Smooth muscle cell (in vitro differentiated cells): ENCODE data around the gene FAM78A. TPM values are rescaled to one million over a fixed set of nuclear protein-coding genes. Genes with fewer than 3 reads are reported as not detected.
A peak's percentile ranks its signal among the peaks of the same experiment; 100 is the strongest.
"Not testable (repeated sequence)": the region's sequence is repeated elsewhere in the genome, so short reads cannot be mapped to it uniquely, and the experiment has no call there.

Source experiments
- DNase-seq: peaks from one replicate; lab custom pipeline; 2025; ENCODE audit not compliant: unreplicated experiment; lab: John Stamatoyannopoulos, UW
- H2AFZ ChIP-seq: fragments of 200-600 bp; sonication (generic); 2 replicates; pipeline ENCODE4 v1.6.0; 2016; ENCODE audit warnings: antibody characterized with exemption, low read depth, mild to moderate bottlenecking
- H3F3A ChIP-seq: fragments of 200-600 bp; sonication (generic); 2 replicates; pipeline ENCODE4 v1.6.0; 2017; ENCODE audit warnings: antibody characterized with exemption, low read depth
- H3K27ac ChIP-seq: fragments of 200-600 bp; sonication (generic); 2 replicates; pipeline ENCODE4 v1.5.1; 2016; ENCODE audit warnings: low read depth, mild to moderate bottlenecking
- H3K27me3 ChIP-seq: fragments of 200-600 bp; sonication (generic); 2 replicates; pipeline ENCODE4 v1.6.1; 2016; ENCODE audit warnings: low read depth, mild to moderate bottlenecking
- H3K36me3 ChIP-seq: fragments of 200-600 bp; sonication (generic); 2 replicates; pipeline ENCODE4 v1.5.1; 2016; ENCODE audit warnings: low read depth
- H3K4me1 ChIP-seq: fragments of 200-600 bp; sonication (generic); 2 replicates; pipeline ENCODE4 v1.5.1; 2016; ENCODE audit warnings: low read depth
- H3K4me2 ChIP-seq: fragments of 200-600 bp; sonication (generic); 2 replicates; pipeline ENCODE4 v1.6.0; 2016; ENCODE audit warnings: mild to moderate bottlenecking
- H3K4me3 ChIP-seq: fragments of 200-600 bp; sonication (generic); 2 replicates; pipeline ENCODE4 v1.5.1; 2016; ENCODE audit warnings: mild to moderate bottlenecking
- H3K79me2 ChIP-seq: fragments of 200-600 bp; sonication (generic); 2 replicates; pipeline ENCODE4 v1.6.0; 2016; ENCODE audit warnings: low read depth, mild to moderate bottlenecking
- H3K9ac ChIP-seq: fragments of 200-600 bp; sonication (generic); 2 replicates; pipeline ENCODE4 v1.6.0; 2016; ENCODE audit warnings: low read depth
- H3K9me3 ChIP-seq: fragments of 200-600 bp; sonication (generic); replicated peaks from 2 replicates; pipeline ENCODE4 v1.5.1; 2016; ENCODE audit warnings: low read depth
- H4K20me1 ChIP-seq: fragments of 200-600 bp; sonication (generic); 2 replicates; pipeline ENCODE4 v1.6.0; 2016; ENCODE audit warnings: low read depth
- CTCF ChIP-seq: fragments of 200-600 bp; sonication (generic); IDR thresholded peaks from 2 replicates; pipeline ENCODE4 v1.5.1; 2017; ENCODE audit warnings: borderline replicate concordance, mild to moderate bottlenecking, antibody characterized with exemption; ENCODE audit not compliant: insufficient read depth, poor library complexity, severe bottlenecking
- WGBS: methylation state at CpG from one replicate; pipeline ENCODE4 v1.1.7; 2016; ENCODE audit warnings: low lambda C conversion rate; 5-methylcytosine and 5-hydroxymethylcytosine counted together
- polyA plus RNA-seq: library from polyadenylated mRNA; unstranded; fragments of >200 nt; fragmentation: Nextera tagmentation; extraction: Ambion mirVana; gene quantifications from 2 replicates; pipeline ENCODE4 v1.2.1, GENCODE V29; 2016
- total RNA-seq: library from RNA; depleted of rRNA; stranded (reverse); fragments of >200 nt; gene quantifications from 2 replicates; pipeline ENCODE4 v1.2.3, GENCODE V29; 2014

Gene FAM78A
- total and polyA plus RNA-seq, 2 experiments from 2014 or later: 3.6 to 4.2 TPM

- Histone ChIP-seq H3K79me2 (no peaks in the 10 kb centered on the region), H3K4me1 (peaks cover 5% of the 10 kb centered on the region), H3K9ac (no peak overlapping the region), H3K27me3 (no peaks in the 10 kb centered on the region), H4K20me1 (no peaks in the 10 kb centered on the region), H2AFZ (no peak overlapping the region), H3K9me3 (no peaks in the 10 kb centered on the region), H3K4me2 (peak overlapping the region; percentile 16), H3K27ac (peak overlapping the region; percentile 43), H3F3A (no peaks in the 10 kb centered on the region), H3K4me3 (no peak overlapping the region), H3K36me3 (no peaks in the 10 kb centered on the region)
- 87% methylated on average over 7 of the region's 7 CpGs for WGBS
- DNase-seq: no peak
- TF ChIP-seq CTCF: no peak
Measured at GRCh38 chr9:131214286-131214856, 61.9 kb downstream of the FAM78A start.

- not testable (repeated sequence) for H3K4me3 ChIP-seq, H3K4me1 ChIP-seq, H3K27me3 ChIP-seq, H3K27ac ChIP-seq, H3F3A ChIP-seq, H4K20me1 ChIP-seq, H2AFZ ChIP-seq, DNase-seq, H3K4me2 ChIP-seq, H3K9ac ChIP-seq, H3K36me3 ChIP-seq, H3K79me2 ChIP-seq, H3K9me3 ChIP-seq
- 97% methylated on average over 4 of the region's 4 CpGs for WGBS
Measured at GRCh38 chr9:131211920-131212319, 64.4 kb downstream of the FAM78A start.

Other genes with a start within 250 kb of the FAM78A start
- gene AIF1L, start 180.0 kb downstream of the FAM78A start, total RNA-seq: 1.6 and 3.1 TPM in 2 replicates
- gene AIF1L, start 180.0 kb downstream of the FAM78A start, polyA plus RNA-seq: 3.1 and 3.6 TPM in 2 replicates
- 20.2 and 44.7 TPM in 2 replicates for gene NUP214, start 150.9 kb downstream of the FAM78A start, total RNA-seq
- 13.9 and 24.2 TPM in 2 replicates for gene NUP214, start 150.9 kb downstream of the FAM78A start, polyA plus RNA-seq
- gene PLPP7, start 13.2 kb upstream of the FAM78A start, total RNA-seq: 0.94 and 4.2 TPM in 2 replicates
- 0.70 and 3.3 TPM in 2 replicates for gene PLPP7, start 13.2 kb upstream of the FAM78A start, polyA plus RNA-seq
- 73.5 and 97.2 TPM in 2 replicates for gene PRRC2B, start 117.6 kb upstream of the FAM78A start, total RNA-seq
- gene PRRC2B, start 117.6 kb upstream of the FAM78A start, polyA plus RNA-seq: 38.6 and 53.7 TPM in 2 replicates
- gene POMT1, start 226.4 kb upstream of the FAM78A start, total RNA-seq: 11.8 and 14.6 TPM in 2 replicates
- 15.2 and 23.6 TPM in 2 replicates for gene POMT1, start 226.4 kb upstream of the FAM78A start, polyA plus RNA-seq